Left forelimb (tissue), 1 donor: ENCODE measurements around the gene TAF9B.
A peak's percentile ranks its signal among the peaks of the same experiment; 100 is the strongest.
"Not testable (repeated sequence)": the region's sequence is repeated elsewhere in the genome, so short reads cannot be mapped to it uniquely, and the experiment has no call there.

Experiments
- DNase-seq: peaks from one replicate; pipeline ENCODE4 v3.0.0-alpha.2; 2018; ENCODE audit warnings: low spot score

The TAF9B gene

GRCh38 chrX:78116365-78116764 lies 23.1 kb downstream of the TAF9B start:
- no peak for DNase-seq

GRCh38 chrX:78111140-78111931 lies 28.1 kb downstream of the TAF9B start:
- no peak for DNase-seq

GRCh38 chrX:78109458-78109857 lies 30.0 kb downstream of the TAF9B start:
- DNase-seq: no peak

- DNase-seq: no peak
These were observed 32.8 kb downstream of the TAF9B start for GRCh38 chrX:78106651-78106986.

GRCh38 chrX:78105944-78106650 lies 33.4 kb downstream of the TAF9B start:
- DNase-seq: no peak

GRCh38 chrX:78104447-78105176 lies 34.8 kb downstream of the TAF9B start:
- no peak for DNase-seq

- DNase-seq: peak; percentile 96
These were observed 35.6 kb downstream of the TAF9B start, which contains the start of gene PGK1 for GRCh38 chrX:78103623-78104446. Gene PGK1, plus strand, starts transcription at chrX:78104248. Its CDS starts 93 bp downstream, at chrX:78104341.

GRCh38 chrX:78103001-78103622 lies 36.3 kb downstream of the TAF9B start:
- no peak for DNase-seq

GRCh38 chrX:78102091-78102490 lies 37.4 kb downstream of the TAF9B start:
- DNase-seq: no peak

GRCh38 chrX:78098108-78098507 lies 41.3 kb downstream of the TAF9B start:
- DNase-seq: no peak

- DNase-seq: no peak
These were observed 47.2 kb downstream of the TAF9B start for GRCh38 chrX:78092296-78092695.

GRCh38 chrX:78081413-78081812 lies 58.0 kb downstream of the TAF9B start:
- not testable (repeated sequence) for DNase-seq
